T-helper 22 cell (primary cell): Measurements from ENCODE around the gene GPR3.
"Not testable (repeated sequence)": the region's sequence is repeated elsewhere in the genome, so short reads cannot be mapped to it uniquely, and the experiment has no call there.

Experiments used
- DNase-seq: peaks from one replicate; pipeline ENCODE4 v3.0.0-alpha.2; 2020; ENCODE audit warnings: low read depth

Gene GPR3

DNA sequence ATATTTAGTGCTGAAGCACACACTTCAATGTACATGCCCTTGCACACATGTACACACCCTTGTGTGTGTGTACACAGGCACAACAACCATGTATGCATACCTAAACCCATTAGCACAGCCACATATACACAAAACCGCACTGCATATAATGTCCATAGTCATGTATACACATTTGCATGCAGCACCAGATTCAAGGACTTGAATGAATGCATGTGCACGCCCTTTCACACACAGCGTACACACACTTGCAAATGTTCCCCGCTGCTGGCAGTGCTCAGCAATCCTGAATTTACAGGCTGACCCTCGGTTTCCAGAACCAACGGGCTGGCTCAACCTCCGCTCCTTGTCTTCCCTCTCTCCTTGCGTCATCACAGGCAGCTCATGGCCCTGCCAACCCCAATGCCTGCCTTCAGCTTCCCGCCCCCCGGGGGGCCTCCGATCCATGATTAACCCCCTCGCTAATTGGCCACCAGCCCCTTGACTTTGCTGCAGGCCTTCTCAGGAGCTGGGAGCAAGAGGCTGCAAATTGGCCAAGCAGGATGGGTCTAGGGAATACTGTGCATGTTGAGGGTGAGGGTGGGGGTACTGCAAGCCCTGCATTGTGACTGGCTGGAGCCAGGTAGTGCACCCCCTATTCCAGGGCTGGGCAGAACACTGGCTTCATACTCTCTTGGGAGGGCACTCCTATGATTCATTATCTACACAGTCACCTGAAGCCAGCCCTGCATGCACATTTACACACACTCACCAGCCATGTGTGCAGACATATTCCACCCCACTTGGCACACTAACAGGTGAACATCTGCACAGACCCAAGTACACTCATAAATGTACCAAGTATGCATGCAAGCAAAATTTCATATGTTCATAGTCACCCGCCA lies 7.9 kb downstream of the GPR3 start:
- no peak for DNase-seq

DNA sequence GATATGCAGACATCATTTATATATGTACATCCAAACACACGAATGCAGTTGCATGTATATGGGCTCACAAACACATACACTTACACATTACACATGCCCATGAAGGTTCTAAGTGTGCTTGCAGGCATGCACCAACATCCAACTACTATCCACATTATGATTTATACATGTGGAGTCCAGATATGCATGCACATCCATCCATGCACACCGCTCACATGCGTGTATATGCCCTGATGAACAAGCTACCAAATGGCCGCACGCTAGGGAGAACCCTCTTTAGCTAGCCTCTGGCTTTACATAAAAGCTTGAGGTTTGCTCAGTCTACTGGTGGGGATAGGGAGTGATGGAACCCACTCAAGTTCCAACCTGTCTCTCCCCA lies 8.5 kb downstream of the GPR3 start:
- no peak for DNase-seq

DNA sequence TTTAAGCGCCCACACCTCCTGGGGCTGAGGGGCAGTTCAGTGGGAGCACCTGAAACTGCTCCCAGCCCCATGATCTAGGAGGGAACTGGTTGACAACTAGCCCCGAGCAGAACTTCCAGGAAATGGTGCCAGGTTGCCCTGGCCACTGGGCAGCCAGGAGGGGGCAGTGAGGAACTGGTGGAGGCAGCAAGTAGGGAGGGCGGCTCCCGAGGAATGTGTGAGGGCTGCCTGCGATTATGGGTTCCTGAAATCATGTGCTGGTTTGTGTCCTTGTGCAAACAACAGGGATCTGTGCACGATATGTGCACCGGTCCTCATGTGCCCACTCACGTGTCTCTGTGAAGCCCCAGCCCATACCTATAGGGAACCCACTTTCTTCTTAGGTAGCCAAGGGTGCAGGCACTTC lies 9.9 kb downstream of the GPR3 start:
- DNase-seq: no peak

DNA sequence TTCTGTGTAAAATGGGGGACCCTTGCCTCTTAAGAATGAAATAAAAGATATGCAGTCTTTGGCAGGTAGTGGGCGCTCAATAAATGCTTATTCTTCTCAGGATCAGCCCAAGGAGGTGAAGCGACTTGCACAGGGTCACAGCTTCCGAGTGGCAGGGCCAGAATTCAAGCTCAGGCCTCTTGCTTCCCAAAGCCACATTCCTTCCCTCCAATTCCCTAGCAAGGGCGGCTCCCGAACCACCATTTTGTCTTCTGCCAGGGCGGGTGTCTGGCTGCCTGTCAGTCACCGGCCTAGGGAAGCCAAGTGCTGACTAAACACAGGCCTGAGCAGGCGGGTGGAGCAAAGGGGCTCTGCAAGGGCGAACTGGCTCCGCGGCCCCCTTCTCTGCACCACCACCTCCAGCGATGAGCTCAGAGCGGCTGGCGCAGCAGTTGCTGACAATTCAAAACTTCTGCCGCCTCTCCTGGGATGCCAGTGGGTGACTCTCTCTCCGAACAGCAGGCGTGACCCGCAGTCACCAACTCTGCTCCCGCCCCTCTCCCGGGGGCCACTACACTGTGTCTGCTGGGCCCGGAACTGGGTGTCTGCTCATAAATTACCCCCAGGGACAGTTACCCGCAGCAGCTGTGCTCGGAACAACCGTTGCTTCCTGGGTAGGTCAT lies 10.8 kb downstream of the GPR3 start:
- DNase-seq: no peak

DNA sequence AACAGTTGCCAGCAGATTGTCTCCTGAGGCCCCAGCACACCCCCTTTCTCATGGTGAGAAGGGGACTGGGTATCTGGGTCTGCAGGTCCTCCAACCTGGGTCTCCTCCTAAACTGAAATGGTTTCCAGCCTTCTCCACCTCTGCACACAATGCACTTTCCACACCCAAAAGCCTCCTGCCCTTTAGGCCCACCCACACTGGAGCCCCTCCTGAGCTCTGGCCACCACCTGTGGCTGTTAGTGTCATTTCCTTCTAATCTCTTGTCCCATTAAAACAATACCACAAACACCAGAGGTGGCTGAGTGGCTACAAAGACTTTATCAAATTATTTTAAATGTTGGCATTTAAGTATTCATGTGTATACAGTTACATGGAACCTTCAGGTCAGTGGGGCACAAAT lies 11.5 kb downstream of the GPR3 start:
- DNase-seq: no peak

DNA sequence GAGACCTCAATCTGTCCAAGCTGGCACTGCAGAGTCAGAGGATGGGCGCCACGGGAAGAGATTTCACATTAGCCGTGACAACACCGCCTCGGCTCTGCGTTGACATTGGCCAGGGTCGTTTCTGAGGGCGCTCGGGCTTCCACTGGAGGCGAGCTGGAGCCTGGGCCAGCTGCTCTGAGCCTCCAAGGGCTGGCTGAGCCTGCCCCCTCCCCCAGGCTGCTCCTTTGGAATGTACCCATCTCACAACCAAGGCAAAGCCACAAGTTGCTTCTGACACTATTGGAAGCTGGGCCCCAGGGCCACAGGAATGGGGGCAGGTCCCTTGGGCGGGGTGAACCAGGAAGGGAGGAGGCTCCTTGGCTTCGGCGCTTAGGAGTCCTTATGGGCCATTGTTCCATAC lies 12.7 kb downstream of the GPR3 start:
- no peak for DNase-seq

DNA sequence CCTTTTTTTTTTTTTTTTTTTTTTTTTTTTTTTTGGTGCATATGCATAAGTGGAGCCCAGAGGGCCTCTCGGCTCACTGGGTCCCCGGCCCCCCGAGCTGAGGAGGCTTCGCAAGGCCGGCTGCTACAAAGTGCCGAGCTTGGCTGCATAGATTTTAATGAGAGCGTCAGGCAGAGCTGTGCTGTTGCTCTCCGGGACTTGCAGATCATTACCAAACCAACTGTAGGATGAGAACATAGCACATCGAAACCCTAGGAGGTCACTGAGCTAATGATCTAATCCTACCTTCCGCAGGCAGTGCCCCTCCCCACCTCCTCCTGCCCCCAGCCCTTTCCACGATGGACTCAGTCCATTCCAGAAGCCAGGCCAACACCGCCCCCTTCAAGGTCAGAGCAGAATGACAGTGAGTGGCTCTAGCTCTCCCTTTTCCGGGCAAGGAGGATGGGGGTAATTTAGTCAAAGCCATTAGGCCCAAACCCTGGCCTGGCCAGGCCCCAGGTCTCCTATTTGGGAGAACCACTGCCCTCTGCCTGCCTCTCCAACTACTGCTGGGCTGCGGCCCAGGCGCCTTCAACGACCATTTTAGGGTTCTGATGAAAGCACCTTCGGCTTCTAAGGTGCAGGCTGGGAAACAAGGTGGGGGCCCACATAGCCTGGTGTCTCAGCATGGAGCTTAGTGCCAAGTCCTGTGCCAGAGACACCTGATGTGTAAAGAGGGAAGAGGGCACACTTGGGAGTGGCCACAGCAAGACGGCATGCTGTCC lies 13.4 kb downstream of the GPR3 start:
- DNase-seq: not testable (repeated sequence)

DNA sequence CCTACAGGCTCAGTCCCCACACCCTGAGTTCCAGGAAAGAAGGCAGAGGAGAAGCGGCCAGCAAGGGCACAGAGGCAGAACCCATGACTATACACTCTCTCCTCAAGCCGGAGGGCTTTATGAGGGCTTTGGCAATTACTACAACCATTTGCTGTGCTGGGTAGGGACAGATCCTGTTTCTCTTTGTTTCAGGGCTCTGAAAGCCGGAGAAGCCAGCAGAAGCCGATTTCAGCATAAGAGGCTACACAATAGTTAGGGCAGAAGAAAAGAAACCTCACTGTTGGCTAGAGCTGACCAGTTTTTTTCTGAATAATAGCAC lies 13.9 kb downstream of the GPR3 start:
- DNase-seq: no peak

DNA sequence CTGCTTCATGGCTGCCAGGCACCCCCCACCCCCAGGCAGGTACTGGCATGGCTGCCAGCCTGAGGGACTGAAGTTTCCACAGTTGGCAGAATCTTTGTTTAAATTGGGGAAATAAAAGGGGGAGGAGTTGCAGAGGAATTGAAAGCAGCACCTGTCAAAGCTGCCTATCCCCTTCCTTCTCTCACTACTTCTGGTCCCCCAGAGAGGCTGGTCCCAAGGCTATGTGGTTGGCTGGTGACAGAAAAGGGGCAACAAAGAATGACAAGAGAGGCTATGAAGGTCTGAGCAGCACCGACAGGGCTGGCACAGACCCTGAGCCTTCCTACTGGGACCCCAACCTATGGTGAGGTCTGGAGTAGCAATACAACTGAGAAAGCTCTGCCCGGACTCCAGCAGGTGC lies 14.4 kb downstream of the GPR3 start:
- DNase-seq: not testable (repeated sequence)

DNA sequence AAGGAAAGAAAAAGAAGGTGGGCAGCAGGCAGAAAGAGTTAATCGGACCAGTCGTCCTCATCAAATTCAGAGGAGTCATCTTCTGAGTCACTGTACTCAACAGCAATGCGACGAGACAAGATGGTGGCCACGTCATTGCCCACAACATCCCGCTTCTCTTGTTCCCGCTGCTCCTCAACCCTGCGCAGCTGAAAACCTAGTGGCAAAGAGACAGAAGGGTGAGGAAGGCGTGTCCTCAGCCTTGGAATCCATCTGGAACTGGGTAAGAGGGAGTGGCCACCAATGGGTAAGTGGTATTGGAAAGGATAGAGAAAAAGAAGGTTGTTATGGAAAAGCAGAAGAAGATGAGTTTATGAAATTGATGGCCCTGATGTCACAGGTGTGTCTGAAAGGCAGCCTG lies 15.7 kb downstream of the GPR3 start:
- no peak for DNase-seq

DNA sequence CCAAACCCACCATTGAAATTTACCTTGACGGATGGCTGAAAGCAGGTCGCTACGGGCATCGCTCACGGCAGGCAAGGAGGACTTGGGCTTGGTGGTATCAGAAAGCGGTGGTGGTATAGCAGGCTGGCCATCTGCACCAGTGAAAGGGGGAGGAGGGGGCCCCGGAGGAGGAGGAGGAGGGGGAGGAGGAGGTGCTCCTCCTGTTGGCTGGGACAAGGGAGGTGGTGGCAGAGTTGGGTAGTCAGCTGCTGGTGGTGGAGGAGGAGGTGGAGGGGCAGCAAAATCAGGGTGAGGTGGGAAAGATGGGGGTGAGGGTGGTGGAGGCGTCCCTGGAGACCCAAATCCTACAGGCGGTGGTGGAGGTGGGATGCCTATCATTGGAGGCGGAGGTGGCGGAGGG lies 17.2 kb downstream of the GPR3 start:
- DNase-seq: no peak

DNA sequence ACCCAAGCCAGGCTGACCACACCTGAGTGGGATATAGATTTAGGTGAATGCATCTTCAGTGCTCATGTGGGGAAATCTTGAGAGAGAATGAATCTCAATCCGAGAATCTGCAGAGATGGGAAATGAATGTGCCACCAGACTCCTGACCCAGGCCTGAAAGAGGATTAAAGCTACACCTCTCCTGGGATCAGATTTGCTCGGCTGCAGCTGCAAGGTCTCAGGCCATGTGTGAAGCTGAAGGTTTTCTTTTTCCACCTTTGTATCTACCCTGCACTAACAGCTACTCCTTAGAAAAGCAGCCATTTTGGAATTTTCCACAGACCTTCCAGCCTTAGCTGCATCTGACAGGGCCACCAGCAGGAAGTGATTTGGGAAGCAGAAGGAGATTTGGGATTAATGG lies 18.3 kb downstream of the GPR3 start:
- DNase-seq: no peak

DNA sequence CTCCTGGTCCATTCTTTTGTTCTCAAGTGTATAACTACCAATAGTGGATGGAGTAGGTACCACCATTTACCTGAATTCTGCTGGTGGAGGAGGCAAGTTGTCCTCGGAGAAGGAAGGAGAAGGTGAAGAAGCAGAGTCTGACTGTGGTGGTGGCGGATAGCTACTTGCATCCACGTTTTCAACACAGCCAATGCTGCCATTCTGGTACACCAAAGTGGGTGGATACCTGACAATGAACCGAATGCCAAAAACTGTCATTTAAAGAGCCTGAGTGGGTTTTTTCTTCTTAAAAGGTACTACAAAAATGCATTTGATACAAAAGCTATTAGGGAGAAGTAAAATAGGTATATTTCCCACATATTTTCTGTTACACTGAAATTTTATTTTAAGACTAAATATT lies 20.1 kb downstream of the GPR3 start:
- no peak for DNase-seq

DNA sequence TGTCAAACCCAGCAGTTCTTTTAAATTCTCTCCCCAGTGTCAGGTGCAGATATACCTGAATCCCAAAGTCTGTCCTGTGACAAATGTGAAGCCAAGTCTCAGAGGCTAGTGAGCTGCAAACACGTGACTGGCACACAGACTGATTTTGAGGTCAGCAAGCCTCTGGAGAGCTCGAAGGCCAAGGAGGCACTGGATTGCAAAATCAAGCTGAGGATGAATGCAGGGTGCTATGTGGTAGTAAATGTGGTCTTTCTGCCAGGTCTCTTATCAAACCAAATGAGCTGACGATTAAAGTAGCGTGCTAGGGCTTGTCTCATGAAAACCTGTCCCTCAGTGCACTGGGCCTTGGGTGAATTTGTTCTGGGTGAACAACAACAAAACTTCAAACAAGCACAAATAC lies 20.6 kb downstream of the GPR3 start:
- no peak for DNase-seq

DNA sequence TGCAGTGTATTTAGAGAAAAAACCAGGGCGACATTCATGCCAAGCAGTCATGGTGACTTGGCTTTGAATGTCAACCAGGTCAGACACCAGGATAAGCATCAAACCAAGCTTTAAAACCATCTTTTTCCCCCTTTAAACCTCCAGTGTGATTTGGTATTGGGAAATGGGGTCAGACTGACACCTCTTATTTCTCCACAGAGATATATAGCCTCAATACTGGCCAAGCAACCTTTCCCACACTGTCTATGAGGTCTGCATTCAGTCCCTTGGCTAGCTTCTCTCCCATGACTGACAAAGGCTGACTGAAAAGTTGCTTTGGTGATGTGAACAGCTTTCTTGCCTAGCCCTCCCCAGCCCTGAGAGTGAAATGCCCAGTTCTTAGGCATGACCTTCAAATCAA lies 21.7 kb downstream of the GPR3 start:
- DNase-seq: no peak

DNA sequence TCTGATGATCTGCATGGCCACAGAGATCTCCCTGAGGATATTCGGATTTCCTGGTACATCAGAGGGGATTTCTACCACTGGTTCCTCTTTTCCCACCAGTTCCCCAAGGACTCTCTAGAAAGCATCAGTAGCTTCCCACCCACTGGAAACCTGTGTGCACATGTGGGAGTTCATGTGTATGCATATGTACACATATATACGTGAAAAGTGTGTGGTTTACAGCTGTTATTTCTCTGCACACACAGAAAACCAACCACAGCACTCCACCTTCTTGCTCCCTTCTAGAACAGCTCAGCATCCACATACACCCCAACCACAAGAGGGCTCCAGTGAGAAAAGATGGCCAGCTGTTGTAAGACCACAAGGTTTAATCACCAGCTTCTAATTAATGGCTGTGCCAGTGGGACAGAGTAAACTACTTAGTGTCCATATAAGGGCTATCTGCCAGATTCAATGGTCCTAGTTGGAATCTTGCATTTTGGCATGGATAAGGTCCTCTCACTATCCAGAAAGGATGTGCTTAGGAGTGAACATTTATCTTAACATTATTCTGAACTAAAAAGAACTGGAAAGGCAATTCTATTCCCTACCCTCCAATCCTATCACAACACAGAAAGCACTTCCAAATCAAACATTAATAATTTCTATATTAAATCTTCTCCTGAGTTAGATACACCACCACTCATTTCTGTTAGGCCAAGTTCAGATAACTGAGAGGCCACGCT lies 24.1 kb downstream of the GPR3 start:
- no peak for DNase-seq

DNA sequence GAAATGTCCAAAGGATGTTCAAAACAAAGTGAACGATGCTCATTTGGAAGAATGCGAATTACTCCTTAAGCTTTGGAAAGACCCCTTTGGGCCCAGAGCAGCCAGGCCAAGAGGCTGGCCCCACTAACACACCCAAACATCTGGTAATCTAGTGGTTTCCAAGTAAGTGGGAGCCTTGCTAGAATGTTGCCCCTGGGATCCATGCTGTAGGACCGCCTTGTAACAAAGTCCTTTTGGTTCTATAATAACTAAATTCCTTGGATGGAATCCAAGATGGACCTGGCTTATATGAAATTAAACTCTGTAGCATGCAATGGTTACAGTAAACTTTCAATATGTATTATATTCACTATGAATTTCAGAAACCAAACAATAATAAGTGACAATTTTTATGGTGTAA lies 25.3 kb downstream of the GPR3 start:
- no peak for DNase-seq

DNA sequence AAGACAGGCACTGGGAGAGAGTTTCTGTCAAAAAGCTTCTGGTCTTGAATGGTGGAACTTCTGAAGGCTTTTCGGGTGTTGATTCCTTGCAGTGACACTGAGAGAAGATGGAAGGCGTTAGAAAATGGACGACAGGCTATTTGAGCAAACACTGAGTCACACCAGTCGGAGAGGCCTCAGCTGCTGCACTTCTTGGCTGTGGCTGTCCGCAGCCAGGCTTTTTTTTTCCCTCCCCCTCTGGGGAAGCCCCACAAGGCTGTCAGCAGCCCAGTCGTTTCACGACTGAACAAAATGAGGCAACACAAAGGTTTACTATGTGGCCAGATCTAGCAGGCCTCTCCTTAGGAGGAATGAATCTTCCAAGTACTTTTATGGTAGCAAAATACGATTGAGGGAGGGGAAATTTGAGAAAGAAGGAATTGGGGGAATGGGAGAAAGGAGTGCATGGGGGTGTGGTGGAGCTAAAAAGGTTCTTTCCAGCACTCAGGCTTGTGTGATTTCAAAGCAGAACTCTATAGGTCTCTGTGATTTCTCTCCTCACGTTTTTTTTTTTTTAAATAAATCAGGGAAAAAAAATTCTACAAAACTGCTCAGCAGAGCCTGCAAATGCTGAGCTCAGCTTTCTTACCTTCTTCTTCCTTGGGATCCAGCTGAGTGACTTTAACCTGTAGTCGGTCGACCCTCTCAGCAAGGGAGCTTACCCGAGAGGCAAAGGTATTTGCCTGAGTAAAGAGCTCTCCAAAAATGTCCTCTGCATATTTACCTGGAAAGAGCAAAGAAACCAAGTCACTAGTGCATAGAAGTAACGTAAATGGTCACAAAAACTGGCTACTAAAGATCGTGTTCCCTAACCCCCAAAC lies 26.1 kb downstream of the GPR3 start:
- DNase-seq: no peak

DNA sequence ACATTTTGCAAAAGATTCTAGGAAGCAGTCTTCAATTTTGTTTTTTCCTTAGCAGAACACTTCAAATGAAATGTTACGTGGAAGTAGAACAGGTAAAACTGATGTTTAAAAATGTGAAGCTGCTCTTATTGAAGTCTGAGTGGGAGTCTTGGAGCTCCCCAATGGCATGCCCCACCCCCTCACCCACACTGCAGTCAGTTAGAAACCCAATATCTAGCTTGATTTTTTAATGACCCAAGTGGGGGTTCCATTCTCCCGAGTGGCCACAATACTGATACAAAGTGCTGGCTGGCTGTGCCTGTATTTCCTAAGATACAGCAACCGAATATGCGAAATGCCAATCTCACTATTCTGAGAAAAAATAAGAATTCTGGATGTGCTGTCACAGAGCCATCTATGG lies 31.3 kb downstream of the GPR3 start:
- DNase-seq: no peak

DNA sequence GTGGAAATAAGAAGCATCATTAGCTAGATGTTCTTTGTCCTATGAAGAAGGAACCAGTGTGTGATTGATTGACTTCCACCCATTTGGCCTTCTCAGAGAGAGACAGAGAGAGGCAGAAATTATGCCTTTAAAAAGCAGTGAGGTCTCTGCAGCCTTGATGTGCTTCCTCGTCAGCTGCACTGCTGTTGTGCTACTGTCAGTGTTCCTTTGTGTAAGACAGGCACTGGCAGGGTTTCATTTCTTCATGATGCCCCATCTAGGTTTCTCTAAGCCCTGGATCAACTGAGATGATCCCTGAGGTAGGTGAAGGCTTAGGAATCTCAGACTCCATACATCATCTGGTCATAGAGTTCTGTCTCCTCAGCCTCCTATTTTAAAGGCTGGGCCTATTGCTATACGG lies 34.9 kb downstream of the GPR3 start:
- DNase-seq: no peak

DNA sequence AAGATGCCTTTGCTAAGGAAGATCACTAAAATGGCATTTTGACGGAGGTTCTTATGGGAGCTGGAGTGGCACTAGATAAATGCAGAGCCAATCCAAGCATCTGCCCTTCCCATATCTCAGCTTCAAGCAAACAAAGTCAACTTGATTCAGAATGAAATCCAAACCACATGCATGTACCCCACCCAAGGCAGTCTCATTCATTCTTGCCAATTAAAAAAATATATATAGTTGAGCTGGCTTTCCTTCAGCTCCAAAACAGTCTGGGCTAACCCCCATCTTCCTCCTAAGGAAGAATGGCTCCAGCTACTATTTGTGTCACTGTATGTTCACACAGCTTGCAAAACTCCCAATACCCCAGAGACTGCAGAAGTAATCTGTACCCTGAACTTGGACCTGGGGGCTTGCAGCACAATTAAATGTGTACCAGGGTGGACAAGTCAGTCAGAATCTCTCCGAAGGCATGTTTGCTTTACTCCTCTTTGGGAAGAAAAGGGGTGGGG lies 35.4 kb downstream of the GPR3 start:
- DNase-seq: no peak
